Endothelial cell of umbilical vein (primary cell): ENCODE data around the gene DOLPP1. TPM values are rescaled to one million over a fixed set of nuclear protein-coding genes. Genes with fewer than 3 reads are reported as not detected.

Source experiments
- BruUV-seq: library from RNA; stranded (reverse); fragments of 400-500 nt; replicated peaks from 2 replicates; lab custom pipeline; 2021; lab: Mats Ljungman, UMichigan
- CTCF ChIA-PET: fragments of 300-600, 350-600 bp; sonication (Branson Sonifier 250); formaldehyde crosslinking; loops from one replicate; lab custom pipeline; 2021; ENCODE audit warnings: antibody characterized with exemption, inconsistent platforms; lab: Charles Lee
- POLR2A ChIA-PET: fragments of 300-600, 350-600 bp; sonication (Branson Sonifier 250); formaldehyde crosslinking; loops from one replicate; lab custom pipeline; 2021; ENCODE audit warnings: antibody characterized with exemption, inconsistent platforms; lab: Charles Lee
- DNase-seq: peaks from one replicate; pipeline ENCODE4 v3.0.0-alpha.2; 2011; ENCODE audit warnings: low read depth, low spot score
- FAIRE-seq: peaks from 2 replicates; lab custom pipeline; 2011; peaks lifted over from hg19 to GRCh38; lab: Jason Lieb, UNC
- H2AFZ ChIP-seq: 2 replicates; pipeline ENCODE4 v1.6.0; 2012; ENCODE audit warnings: low read depth, low read length, control low read depth, inconsistent platforms
- H3K27ac ChIP-seq: 2 replicates; pipeline ENCODE4 v1.5.1; 2011; ENCODE audit warnings: low read depth, mild to moderate bottlenecking, control low read depth, low read length, moderate library complexity; ENCODE audit not compliant: insufficient read depth
- H3K27me3 ChIP-seq, 2 experiments: 2 replicates each; pipeline versions ENCODE4 v1.6.0 to v1.6.1; 2011; ENCODE audit warnings: low read length in 2 of 2, mixed read lengths in 1 of 2; ENCODE audit not compliant: control insufficient read depth in 2 of 2, insufficient read depth in 2 of 2
- H3K36me3 ChIP-seq, 2 experiments: 2 replicates in 1 of 2; 3 replicates in 1 of 2; pipeline ENCODE4 v1.5.1; 2011; ENCODE audit warnings: low read length in 2 of 2, mild to moderate bottlenecking in 1 of 2, moderate library complexity in 1 of 2; ENCODE audit not compliant: control insufficient read depth in 2 of 2, insufficient read depth in 2 of 2; ENCODE audit errors: extremely low read depth in 1 of 2
- H3K4me1 ChIP-seq: 3 replicates; pipeline ENCODE4 v1.5.1; 2011; ENCODE audit warnings: mild to moderate bottlenecking, low read length; ENCODE audit not compliant: control insufficient read depth, insufficient read depth; ENCODE audit errors: extremely low read depth
- H3K4me2 ChIP-seq: 2 replicates; pipeline ENCODE4 v1.6.1; 2011; ENCODE audit warnings: low read length, control low read depth, mixed read lengths; ENCODE audit not compliant: insufficient read depth
- H3K4me3 ChIP-seq, 3 experiments: fragments of 200-600 bp in 1 of 3; sonication (generic), shearing (Covaris generic) in 1 of 3; replicated peaks in 1 of 3; 2 replicates each; pipeline ENCODE4 v1.5.1; 2011 to 2016; ENCODE audit warnings: control low read depth in 3 of 3, low read length in 3 of 3, mild to moderate bottlenecking in 2 of 3, inconsistent platforms in 1 of 3, low read depth in 1 of 3, moderate library complexity in 1 of 3; ENCODE audit not compliant: insufficient read depth in 1 of 3
- H3K79me2 ChIP-seq: 2 replicates; pipeline ENCODE4 v1.6.0; 2012; ENCODE audit warnings: low read length, inconsistent platforms; ENCODE audit not compliant: control insufficient read depth, insufficient read depth
- H3K9ac ChIP-seq: replicated peaks from 2 replicates; pipeline ENCODE3; 2011; ENCODE audit warnings: low read length, control low read depth; ENCODE audit not compliant: insufficient read depth; ENCODE audit errors: extremely low read depth
- H3K9me1 ChIP-seq: replicated peaks from 3 replicates; pipeline ENCODE4 v1.6.0; 2011; ENCODE audit warnings: mild to moderate bottlenecking, low read length; ENCODE audit not compliant: control insufficient read depth, insufficient read depth; ENCODE audit errors: extremely low read depth
- H3K9me3 ChIP-seq: replicated peaks from 2 replicates; pipeline ENCODE4 v1.5.1; 2012; ENCODE audit warnings: low read length, inconsistent platforms; ENCODE audit not compliant: control insufficient read depth, insufficient read depth
- H4K20me1 ChIP-seq: replicated peaks from 2 replicates; pipeline ENCODE3; 2011; ENCODE audit warnings: mild to moderate bottlenecking, low read length; ENCODE audit not compliant: control insufficient read depth, insufficient read depth; ENCODE audit errors: extremely low read depth
- EZH2 ChIP-seq: IDR thresholded peaks from 2 replicates; pipeline ENCODE4 v1.6.1; 2012; ENCODE audit warnings: borderline replicate concordance, low read depth, mild to moderate bottlenecking, moderate library complexity, low read length, inconsistent platforms; ENCODE audit not compliant: severe bottlenecking
- FOS ChIP-seq: IDR thresholded peaks from 2 replicates; pipeline ENCODE4 v1.6.1; 2011; ENCODE audit warnings: mild to moderate bottlenecking, low read length, moderate library complexity, borderline replicate concordance; ENCODE audit not compliant: insufficient read depth
- MYC ChIP-seq: IDR thresholded peaks from one replicate; pipeline ENCODE4 v1.6.1; 2011; ENCODE audit warnings: mild to moderate bottlenecking, low read depth, low read length
- POLR2AphosphoS5 ChIP-seq: IDR thresholded peaks from 2 replicates; pipeline ENCODE4 v1.6.1; 2012; ENCODE audit warnings: low read depth, mild to moderate bottlenecking, control low read depth, low read length, moderate library complexity; ENCODE audit not compliant: insufficient read depth
- dilution Hi-C: fragments of 300-500 bp; cut with MboI; formaldehyde crosslinking; loops from one replicate; pipeline ENCODE4 v1.15.0; 2019; ENCODE audit warnings: low sequenced_read_pairs; ENCODE audit not compliant: extremely low pct_ligation_motif_present
- intact Hi-C: fragments of 100-400 bp; cut with micrococcal nuclease; formaldehyde crosslinking; loops from one replicate; pipeline ENCODE4 v1.10.0; 2022
- polyA plus RNA-seq, 4 experiments: library from polyadenylated mRNA; depleted of rRNA in 3 of 4; stranded (reverse) in 3 of 4; unstranded in 1 of 4; fragments of >200 nt; gene quantifications; 2 replicates each; pipeline versions ENCODE4 v1.2.1 to v1.2.3, GENCODE V29; 2011 to 2012; ENCODE audit warnings: missing spikeins in 1 of 4
- total RNA-seq: library from RNA; stranded (reverse); gene quantifications from 2 replicates; pipeline ENCODE4 v1.2.3, GENCODE V29; 2021
- TF ChIP-seq, protein P1 (sequence below), 2 donors: IDR thresholded peaks; 1 replicate in 1 of 2; 2 replicates in 1 of 2; pipeline ENCODE4 v1.5.1; 2011; ENCODE audit warnings: low read length in 2 of 2, mild to moderate bottlenecking in 2 of 2, moderate library complexity in 2 of 2, control low read depth in 1 of 2, inconsistent platforms in 1 of 2, low read depth in 1 of 2; ENCODE audit not compliant: insufficient read depth in 1 of 2; ENCODE audit errors: extremely low read depth in 1 of 2
- TF ChIP-seq, protein P2 (sequence below): IDR thresholded peaks from 2 replicates; pipeline ENCODE4 v1.6.1; 2011; ENCODE audit not compliant: insufficient read depth, insufficient read length

The DOLPP1 gene
- total and polyA plus RNA-seq, 2 donors (not counting 3 experiments of a cell fraction or from before 2014, with no cell fraction given): 17.7 to 28.3 TPM

DNA sequence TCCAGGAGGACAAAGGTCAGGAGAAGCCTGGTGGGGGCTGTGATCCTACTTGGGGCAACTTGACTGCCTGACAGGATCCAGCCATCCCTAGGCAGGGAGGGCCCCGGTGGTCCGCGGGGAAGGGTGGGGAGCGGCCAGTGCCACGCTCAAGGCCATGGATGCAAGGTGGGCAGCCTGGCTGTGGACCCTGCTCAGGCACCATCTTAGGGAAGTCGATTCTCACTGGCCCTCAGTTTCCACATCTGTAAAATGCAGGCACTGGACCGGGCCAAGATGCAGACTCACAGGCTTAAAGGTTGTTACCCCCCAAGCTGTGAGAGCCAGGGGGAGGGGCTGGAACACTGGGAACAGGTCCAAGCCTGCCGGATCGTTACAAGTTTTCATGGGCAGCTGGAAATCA, 8.7 kb upstream of the DOLPP1 start:
- no peak for FAIRE-seq
- Histone ChIP-seq H3K27me3 (no peaks in the 10 kb centered on the region), H3K4me3 (no peak overlapping the region), H3K4me2 (no peak overlapping the region), H3K9me1 (no peaks in the 10 kb centered on the region), H3K79me2 (no peaks in the 10 kb centered on the region), H3K36me3 (peaks cover 0 to 19% of the 10 kb centered on the region in 2 experiments), H3K27ac (no peak overlapping the region), H3K9me3 (no peaks in the 10 kb centered on the region), H3K9ac (no peak overlapping the region), H4K20me1 (no peaks in the 10 kb centered on the region), H2AFZ (no peak overlapping the region), H3K4me1 (no peaks in the 10 kb centered on the region)
- POLR2A ChIA-PET: no interaction called here
- TF ChIP-seq MYC (no peak), FOS (no peak), EZH2 (no peak), POLR2AphosphoS5 (no peak)
- TF ChIP-seq, protein P1, sequence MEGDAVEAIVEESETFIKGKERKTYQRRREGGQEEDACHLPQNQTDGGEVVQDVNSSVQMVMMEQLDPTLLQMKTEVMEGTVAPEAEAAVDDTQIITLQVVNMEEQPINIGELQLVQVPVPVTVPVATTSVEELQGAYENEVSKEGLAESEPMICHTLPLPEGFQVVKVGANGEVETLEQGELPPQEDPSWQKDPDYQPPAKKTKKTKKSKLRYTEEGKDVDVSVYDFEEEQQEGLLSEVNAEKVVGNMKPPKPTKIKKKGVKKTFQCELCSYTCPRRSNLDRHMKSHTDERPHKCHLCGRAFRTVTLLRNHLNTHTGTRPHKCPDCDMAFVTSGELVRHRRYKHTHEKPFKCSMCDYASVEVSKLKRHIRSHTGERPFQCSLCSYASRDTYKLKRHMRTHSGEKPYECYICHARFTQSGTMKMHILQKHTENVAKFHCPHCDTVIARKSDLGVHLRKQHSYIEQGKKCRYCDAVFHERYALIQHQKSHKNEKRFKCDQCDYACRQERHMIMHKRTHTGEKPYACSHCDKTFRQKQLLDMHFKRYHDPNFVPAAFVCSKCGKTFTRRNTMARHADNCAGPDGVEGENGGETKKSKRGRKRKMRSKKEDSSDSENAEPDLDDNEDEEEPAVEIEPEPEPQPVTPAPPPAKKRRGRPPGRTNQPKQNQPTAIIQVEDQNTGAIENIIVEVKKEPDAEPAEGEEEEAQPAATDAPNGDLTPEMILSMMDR (IDR thresholded peaks at IDR 0.05; ENCODE audit: extremely low read depth in 1 of 2, insufficient read depth in 1 of 2, low read depth in 1 of 2, low read length in 2 of 2): no peak
- TF ChIP-seq, protein P2, sequence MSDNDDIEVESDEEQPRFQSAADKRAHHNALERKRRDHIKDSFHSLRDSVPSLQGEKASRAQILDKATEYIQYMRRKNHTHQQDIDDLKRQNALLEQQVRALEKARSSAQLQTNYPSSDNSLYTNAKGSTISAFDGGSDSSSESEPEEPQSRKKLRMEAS: no peak
- CTCF ChIA-PET: no interaction called here
- dilution Hi-C loops (no loop called here), intact Hi-C loops (no loop called here)
- DNase-seq: no peak
- no TSS peak for BruUV-seq
